ENCODE results near the gene KCNMB3.
A peak's percentile ranks its signal among the peaks of the same experiment; 100 is the strongest.

The KCNMB3 gene

GRCh38 chr3:179196700-179197099 lies 54.2 kb downstream of the KCNMB3 start:
- TF ChIP-seq CTCF (IDR thresholded peaks at IDR 0.05; ENCODE audit: low read depth, low read length): no peak
- H3K4me3 ChIP-seq (replicated peaks in 1 of 2; ENCODE audit: low read depth in 2 of 2, low read length in 2 of 2): no peak overlapping the region
- DNase-seq (ENCODE audit: low read depth in 2 of 2): no peak

- H3K4me3 ChIP-seq (replicated peaks in 1 of 2; ENCODE audit: low read depth in 2 of 2, low read length in 2 of 2): no peak overlapping the region
- no peak for TF ChIP-seq CTCF (IDR thresholded peaks at IDR 0.05; ENCODE audit: low read depth, low read length)
- DNase-seq (ENCODE audit: low read depth in 2 of 2): peak; percentile 51 to 87
Observed at GRCh38 chr3:179196098-179196497, 54.8 kb downstream of the KCNMB3 start.

GRCh38 chr3:179194931-179195330 lies 56.0 kb downstream of the KCNMB3 start:
- DNase-seq (ENCODE audit: low read depth in 2 of 2): peak in 1 of 2 donors; percentile 8
- TF ChIP-seq CTCF (IDR thresholded peaks at IDR 0.05; ENCODE audit: low read depth, low read length): no peak
- H3K4me3 ChIP-seq (replicated peaks in 1 of 2; ENCODE audit: low read depth in 2 of 2, low read length in 2 of 2): no peak overlapping the region
